Heart left ventricle (tissue), 13 donors: Measurements from ENCODE around the gene MOGAT1.

Experiments used
- POLR2A ChIP-seq, 2 donors: fragments of 450-650 bp; IDR thresholded peaks; one replicate each; pipeline ENCODE4 v1.6.1; 2017; ENCODE audit warnings: antibody characterized with exemption in 2 of 2, mild to moderate bottlenecking in 2 of 2, moderate library complexity in 2 of 2
- TF ChIP-seq, protein P1 (sequence below), 12 donors: fragments of 200-600 bp; sonication (generic) in 4 of 12; IDR thresholded peaks; one replicate each; pipeline versions ENCODE4 v1.5.0 to v1.8.0; 2018 to 2022; ENCODE audit warnings: antibody characterized with exemption in 12 of 12, mild to moderate bottlenecking in 5 of 12
- donor health status: ischemic (EF 13 %, LVEDD 7.1; RV severe dilation, severe dysfunction).
- donor health status: DM: no; HTN: yes; CAD: no.
- donor health status: DM: no; HTN: no; CAD: no.
- donor health status: ischemic (EF 25% LVEDD 6.9; RV normal size, moderate dysfunction).
- donor health status: ischemic (EF 25% LVEDD 5.7; RV mildly dilated, moderate dysfunction).
- donor health status: ischemic (EF 35%, LVEDD 5.7; RV mildly dilated, moderate dysfunction).
- donor health status: nonischemic (EF 11% LVEDD 7.7; RV severe dilation, severe dysfunction).
- donor health status: DM: yes; HTN: yes; CAD: no.
- donor health status: PGD.
- donor health status: ischemic (EF 29% LVEDD 5.4; RV normal size, mild dysfunction).
- donor health status: nonischemic (EF 23%, LVEDD 6.1; RV moderate dilation, normal function).

DNA sequence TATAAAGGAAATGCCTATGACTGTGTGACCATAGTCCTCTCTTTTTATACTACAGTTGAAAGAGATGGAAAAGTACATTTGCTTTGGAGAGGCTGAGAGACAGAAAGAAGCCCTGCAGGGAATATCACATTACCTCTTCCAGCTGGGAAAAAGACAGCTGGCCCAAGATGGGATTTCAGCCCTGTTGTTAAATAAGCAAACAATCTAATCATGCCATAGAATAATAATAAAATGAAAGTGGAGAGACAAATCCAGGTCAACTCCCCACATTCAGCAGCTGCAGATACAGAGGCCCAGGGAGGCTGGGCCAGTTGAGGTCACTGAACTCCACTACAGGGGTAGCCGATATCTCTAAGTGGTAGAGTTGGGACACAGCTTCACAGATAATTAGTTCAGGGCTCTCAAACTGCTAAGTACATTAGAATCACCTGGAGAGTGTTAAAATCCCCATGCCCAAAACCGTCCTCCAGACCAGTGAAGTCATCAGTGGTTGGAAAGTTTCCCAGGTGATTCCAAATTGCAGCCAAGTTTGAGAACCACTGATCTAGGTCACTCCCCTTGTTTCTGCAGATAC is 81.9 kb downstream of the MOGAT1 start:
- TF ChIP-seq, protein P1, sequence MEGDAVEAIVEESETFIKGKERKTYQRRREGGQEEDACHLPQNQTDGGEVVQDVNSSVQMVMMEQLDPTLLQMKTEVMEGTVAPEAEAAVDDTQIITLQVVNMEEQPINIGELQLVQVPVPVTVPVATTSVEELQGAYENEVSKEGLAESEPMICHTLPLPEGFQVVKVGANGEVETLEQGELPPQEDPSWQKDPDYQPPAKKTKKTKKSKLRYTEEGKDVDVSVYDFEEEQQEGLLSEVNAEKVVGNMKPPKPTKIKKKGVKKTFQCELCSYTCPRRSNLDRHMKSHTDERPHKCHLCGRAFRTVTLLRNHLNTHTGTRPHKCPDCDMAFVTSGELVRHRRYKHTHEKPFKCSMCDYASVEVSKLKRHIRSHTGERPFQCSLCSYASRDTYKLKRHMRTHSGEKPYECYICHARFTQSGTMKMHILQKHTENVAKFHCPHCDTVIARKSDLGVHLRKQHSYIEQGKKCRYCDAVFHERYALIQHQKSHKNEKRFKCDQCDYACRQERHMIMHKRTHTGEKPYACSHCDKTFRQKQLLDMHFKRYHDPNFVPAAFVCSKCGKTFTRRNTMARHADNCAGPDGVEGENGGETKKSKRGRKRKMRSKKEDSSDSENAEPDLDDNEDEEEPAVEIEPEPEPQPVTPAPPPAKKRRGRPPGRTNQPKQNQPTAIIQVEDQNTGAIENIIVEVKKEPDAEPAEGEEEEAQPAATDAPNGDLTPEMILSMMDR (IDR thresholded peaks at IDR 0.05) = no peak
- TF ChIP-seq POLR2A (IDR thresholded peaks at IDR 0.05) = no peak
